Cortex of kidney (tissue), 1 donor: Measurements from ENCODE around the gene CNGA3.

Source experiments
- DNase-seq: peaks from one replicate; lab custom pipeline; 2025; lab: John Stamatoyannopoulos, UW

CNGA3 gene

GRCh38 chr2:98444436-98445176, 98.3 kb downstream of the CNGA3 start, which contains the start of gene INPP4A:
INPP4A (plus strand) TSS chr2:98444858; CDS start chr2:98520049, 75,191 bp downstream.
- no peak for DNase-seq

- DNase-seq: no peak
These were observed 99.0 kb downstream of the CNGA3 start for GRCh38 chr2:98445177-98445682.

DNA sequence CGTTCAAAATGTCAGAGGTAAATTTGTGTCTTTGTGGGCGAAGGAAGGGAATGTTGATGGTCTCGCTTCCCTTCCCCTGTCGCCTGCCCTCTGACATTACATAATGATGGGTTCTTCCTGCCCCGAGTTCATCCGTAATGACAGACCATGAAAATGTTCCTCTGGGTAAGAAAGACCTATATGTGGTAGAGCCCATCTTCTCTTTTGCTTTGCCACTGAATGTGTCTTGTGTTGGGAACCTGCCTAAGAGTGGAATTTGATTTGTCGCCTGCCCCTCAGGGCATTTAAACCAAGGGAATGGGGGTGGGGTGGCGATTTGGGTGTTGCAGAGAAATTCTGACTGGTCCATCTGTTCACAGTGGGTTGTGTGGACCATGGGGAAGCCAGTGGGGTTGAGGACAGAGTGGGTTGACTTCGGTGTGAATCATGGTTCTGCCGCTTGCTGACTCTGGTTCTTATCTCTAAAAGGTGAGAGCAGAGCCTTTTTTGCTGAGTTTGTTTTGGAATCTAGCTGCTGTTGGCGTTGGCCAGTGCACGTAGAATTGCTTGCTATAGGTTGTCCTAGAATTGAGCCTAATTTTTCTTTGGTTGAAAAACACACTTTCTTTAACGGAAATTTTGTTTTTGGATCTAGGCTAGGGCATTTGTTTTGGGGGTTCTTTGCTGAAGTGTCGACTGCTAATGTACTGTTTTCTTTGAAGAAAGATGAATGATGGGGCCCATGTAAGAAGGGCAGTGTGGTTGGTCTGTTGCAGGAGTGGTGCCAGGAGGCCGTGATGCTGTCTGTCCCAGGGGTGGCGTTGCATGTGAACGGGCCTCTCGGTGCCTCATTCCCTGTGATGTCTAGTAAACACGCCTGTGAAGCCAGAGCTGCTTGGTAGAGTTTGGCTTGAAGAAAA, 99.7 kb downstream of the CNGA3 start:
- no peak for DNase-seq

- no peak for DNase-seq
These were observed 100.6 kb downstream of the CNGA3 start for GRCh38 chr2:98446850-98447249.
